Superior temporal gyrus (tissue), 1 donor: ENCODE data around the gene ANGEL1.

Experiments
- DNase-seq: peaks from one replicate; pipeline ENCODE4 v3.0.0-alpha.2; 2016; ENCODE audit errors: extremely low spot score

ANGEL1 gene

GRCh38 chr14:76779221-76780057 lies 33.2 kb downstream of the ANGEL1 start:
- no peak for DNase-seq

DNA sequence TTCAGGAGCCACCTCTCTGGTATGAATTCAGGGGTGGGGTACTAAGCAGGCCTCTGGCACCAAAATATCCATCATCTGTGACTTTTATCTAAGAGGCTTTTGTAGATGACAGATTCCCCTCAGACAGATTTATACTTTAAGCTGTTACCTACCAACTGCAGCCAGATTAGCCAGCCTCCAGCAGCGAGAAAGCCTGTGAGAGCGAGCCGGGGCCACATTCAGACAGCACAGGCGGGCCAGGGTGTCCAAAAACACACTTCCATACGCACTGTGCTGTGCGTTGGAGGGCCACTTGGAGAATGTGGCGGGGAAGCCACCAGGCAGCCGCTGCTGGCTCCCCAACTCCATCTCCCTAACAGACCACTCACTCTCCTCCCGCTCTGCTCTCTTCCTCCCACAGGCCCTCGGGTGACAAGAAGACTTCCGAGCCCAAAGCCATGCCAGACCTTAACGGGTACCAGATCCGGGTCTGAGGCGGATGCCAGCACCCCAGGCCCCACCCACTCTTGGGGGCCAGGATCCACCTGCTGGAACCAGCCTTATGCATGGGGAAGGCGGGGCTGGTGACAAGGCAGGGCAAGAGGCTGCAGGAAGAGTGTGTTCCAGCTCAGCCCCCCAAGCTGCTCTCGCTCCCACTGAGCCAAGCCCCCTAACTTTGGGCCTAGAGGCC lies 34.0 kb downstream of the ANGEL1 start:
- DNase-seq, result no peak

GRCh38 chr14:76777721-76778120 lies 35.0 kb downstream of the ANGEL1 start:
- no peak for DNase-seq

GRCh38 chr14:76776428-76777251 lies 36.0 kb downstream of the ANGEL1 start:
- no peak for DNase-seq

- no peak for DNase-seq
Observed at GRCh38 chr14:76775695-76776427, 36.8 kb downstream of the ANGEL1 start.

DNA sequence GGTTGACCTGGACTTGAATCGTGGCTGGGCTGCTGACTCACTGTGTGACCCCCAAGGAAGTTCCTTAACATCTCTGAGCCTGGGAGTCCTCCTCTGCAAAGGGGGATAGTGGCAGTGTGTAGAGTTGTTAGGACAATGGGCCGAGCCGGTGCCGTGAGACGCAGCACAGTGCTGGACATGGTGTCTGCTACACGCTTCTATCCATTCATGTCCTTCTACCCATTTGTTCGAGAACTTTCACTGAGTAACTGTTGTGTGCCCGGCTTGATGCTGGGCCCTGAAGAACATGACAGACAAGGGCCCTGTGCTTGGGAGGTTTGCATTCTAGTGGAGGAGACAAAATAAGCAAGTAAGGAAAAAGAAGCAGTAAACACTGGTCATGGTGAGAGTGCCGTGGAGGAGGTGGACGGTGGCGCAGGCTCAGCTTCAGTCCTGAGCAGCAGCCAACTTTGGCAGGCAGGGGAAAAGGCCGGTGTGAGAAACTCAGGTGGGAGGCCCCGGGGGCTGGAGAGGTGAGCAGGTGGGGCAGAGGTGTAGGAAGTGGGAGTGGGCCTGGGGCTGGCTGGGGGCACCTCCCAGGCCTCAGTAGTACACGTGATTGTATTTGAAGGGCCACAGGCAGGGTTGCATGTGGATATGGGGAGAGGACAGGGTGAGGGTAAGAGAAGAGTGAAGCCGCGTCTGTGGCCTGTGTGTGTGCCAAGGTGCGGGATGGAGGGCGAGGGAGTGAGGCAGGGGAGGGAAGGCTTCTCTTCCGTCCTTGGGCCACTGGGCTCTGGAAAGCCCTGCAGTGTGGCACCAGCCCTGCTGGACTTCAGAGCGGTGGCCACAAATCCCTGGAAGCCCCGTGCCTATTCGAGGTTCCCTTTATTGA lies 37.6 kb downstream of the ANGEL1 start:
- no peak for DNase-seq

GRCh38 chr14:76773956-76774820 lies 38.5 kb downstream of the ANGEL1 start:
- no peak for DNase-seq

GRCh38 chr14:76773188-76773885 lies 39.3 kb downstream of the ANGEL1 start:
- DNase-seq, result no peak

DNA sequence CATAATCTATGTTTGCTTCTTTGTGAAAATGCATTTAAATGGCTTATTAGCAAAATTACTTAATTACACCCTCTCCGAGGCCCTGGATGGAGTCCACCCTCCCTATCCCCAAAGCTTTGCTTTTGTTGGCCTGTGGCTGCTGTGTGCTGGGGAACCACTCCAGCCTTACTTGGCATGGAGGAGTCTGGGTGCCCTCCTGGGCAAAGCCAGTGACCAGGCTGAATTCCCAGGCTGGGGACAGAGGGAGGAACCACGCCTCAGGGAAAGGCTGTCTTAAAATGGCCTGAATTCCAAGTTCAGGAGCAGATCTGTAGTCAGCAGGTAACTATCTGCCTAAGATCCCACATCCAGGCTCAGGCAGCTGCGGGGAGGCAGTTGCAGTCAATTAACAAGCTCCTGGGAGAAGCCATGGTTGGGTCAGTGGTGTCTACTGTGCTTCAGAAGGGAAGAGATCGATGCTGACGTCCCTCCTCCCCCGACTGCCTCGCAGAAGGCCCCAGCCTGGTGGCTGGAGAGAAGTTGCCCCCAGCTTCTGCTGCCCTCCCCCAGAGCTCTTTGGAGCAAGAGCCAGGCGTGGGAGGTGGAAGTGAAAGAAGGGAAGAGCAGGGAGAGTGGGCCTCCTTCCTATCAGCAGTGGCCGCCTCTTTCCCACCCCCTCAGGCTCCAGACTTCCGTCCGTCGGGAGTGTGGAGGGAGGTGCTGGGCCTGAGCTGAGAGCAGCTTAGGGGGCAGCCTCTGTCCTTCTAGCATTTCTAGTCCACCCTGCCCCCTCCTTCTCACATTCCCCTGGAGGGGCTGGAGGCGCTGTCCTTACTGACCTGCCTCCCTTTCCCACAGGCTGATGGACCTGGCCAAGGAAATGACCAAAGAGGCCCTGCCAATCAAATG lies 40.1 kb downstream of the ANGEL1 start:
- DNase-seq, result no peak

DNA sequence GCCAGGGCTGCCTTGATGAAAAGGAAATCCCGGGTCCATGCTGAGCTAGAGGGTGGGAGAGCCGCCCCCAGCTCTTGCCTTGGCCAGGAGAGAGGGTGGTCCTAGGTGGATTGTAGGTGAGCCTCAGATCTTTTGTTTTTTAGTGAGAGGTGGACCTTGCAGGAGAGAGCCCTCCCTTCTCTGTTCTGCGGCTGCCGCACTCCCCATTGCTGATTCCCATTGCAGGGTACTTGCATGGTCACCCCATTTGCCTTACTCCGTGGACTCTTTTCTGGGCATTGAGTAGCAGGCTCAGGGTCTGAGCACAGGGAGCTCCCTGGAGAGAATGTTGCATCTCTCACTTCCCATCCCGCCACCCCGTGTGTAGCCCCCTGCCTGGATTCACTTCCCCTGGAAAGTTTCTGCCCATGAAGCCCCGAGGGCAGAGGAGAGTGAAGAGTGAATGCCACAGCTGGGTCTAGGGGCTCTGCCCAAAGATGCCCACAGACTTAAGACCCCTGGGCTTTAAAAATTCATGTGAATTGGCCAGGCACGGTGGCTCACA lies 41.2 kb downstream of the ANGEL1 start:
- no peak for DNase-seq

DNA sequence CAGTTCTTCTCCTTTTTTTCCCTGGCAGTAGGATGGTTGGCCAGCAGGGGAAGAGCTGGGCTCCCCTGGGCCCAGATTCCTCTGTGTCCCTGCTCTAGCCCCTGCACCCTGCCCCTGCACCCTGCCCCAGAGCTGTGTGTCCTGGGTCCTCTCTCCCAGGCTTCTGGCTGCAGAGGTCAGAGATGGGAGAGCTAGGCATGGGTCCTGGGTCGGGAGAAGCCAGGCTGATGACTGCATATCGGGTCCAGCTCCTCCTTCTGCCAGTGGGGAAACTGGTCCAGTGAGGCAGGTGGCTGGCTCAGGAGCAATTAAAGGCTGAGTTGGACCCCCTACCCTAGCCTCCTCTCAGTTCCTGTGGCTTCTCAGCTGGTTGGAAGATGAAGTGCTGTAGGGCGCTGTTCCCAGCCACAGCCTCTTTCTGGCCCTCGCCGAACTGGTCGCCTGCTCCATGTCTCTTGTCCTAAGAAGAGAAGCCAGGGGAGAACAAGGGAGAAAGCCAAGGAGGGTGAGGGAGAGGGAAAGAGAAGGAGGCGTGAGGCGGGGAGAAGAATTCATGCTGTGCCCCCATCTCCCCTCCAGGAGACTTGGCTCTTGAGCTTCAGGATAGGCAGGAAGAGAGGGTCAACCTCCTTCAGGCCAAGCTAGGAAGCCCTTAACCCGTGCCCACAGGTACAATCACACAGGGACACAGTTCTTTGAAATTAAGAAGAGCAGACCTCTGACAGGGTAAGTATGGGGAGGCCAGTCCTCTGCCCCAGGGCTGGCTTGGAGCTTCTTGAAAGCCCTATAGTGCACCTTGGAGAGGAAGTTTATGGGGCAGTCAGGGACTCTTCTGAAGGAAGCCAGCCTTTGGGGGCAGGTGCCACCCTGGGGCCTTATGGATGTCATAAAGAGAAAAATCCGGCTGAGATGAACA lies 41.9 kb downstream of the ANGEL1 start:
- DNase-seq, result no peak

GRCh38 chr14:76769636-76770292 lies 42.9 kb downstream of the ANGEL1 start:
- DNase-seq, result no peak

- no peak for DNase-seq
Observed at GRCh38 chr14:76768671-76769500, 43.8 kb downstream of the ANGEL1 start.

DNA sequence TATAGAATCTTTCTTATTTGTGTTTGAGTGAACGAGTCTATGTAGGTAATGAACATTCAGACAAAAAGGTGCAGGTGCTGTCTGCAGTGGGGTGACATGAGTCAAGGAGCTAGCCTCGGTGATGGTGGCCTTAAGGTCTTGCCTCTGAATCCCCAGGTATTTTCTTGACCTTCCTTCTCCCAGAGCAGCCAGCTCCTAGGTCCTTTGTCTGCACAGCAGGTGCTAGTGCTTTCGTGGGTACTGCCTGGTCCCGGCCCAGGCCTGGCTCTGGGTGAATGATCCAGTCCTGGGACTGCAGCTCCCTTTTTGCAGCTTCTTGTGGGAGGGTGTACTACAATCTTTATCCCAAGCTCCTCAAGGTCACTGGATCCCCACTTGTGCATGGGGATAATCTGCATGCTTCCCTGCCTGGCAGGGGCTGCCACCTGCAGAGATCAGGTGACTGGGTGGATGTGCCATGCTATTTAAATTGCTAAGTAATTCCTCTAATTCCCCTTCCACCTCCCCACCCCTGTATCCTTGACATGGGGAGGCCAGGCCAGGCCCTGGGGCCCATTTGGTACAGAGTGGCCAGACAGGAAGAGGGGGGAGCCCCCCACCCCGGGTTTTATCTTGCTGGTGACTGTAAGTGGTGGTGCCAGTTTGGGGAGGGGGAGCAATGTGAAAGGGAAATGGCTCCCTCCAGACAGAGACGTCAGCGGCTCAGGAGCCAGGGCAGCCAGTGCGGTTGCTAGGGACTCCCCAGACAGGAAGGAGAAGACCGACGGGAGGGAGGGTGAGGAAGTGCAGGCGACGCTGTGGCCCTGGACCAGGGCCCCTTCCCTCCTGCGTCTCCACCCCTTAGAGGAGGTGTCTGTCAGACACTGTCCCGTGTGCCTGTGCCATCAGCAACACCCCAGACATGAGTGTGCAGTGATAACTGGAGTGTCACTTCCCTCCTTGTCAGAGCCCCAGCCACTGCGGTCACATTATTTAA lies 44.7 kb downstream of the ANGEL1 start:
- DNase-seq, result no peak
